Measurements from ENCODE around the gene C7orf25.

The C7orf25 gene

GRCh38 chr7:42911454-42912447 is at the start of gene C7orf25:
Gene C7orf25 (minus strand): TSS chr7:42912070. CDS start chr7:42910900, 1,170 bp downstream.
- Mint-ChIP-seq H3K4me3 (peak within 1 kb of the TSS; percentile 84), H3K36me3 (ENCODE audit: insufficient read depth) (peaks cover 23% of the 10 kb centered on the region), H3K4me1 (peaks cover 50% of the 10 kb centered on the region), H3K9me3 (no peaks in the 10 kb centered on the region), H3K27me3 (no peaks in the 10 kb centered on the region), H3K27ac (ENCODE audit: low read depth) (peak within 1 kb of the TSS; percentile 87)
- DNase-seq (ENCODE audit: low spot score in 2 of 2) (peak; percentile 91 to 94), ATAC-seq (replicated peaks; ENCODE audit: extremely low read depth, poor library complexity, severe bottlenecking) (peak; percentile 90)

- no peaks in the 10 kb centered on the region for H3K4me1 Mint-ChIP-seq
- H3K4me3 Mint-ChIP-seq, result no peak overlapping the region
- peaks cover 58% of the 10 kb centered on the region for H3K27me3 Mint-ChIP-seq
- no peaks in the 10 kb centered on the region for H3K36me3 Mint-ChIP-seq (ENCODE audit: insufficient read depth)
- ATAC-seq (replicated peaks; ENCODE audit: extremely low read depth, poor library complexity, severe bottlenecking) (no peak), DNase-seq (ENCODE audit: low spot score in 2 of 2) (no peak)
- no peaks in the 10 kb centered on the region for H3K9me3 Mint-ChIP-seq
- no peak overlapping the region for H3K27ac Mint-ChIP-seq (ENCODE audit: low read depth)
These were observed 49.3 kb upstream of the C7orf25 start for GRCh38 chr7:42961170-42961569.

- Mint-ChIP-seq H3K36me3 (ENCODE audit: insufficient read depth) (no peaks in the 10 kb centered on the region), H3K4me3 (no peak overlapping the region), H3K9me3 (no peaks in the 10 kb centered on the region), H3K27me3 (peaks cover 54% of the 10 kb centered on the region), H3K27ac (ENCODE audit: low read depth) (no peak overlapping the region), H3K4me1 (no peaks in the 10 kb centered on the region)
- DNase-seq (ENCODE audit: low spot score in 2 of 2) (no peak), ATAC-seq (replicated peaks; ENCODE audit: extremely low read depth, poor library complexity, severe bottlenecking) (no peak)
These were observed 48.9 kb upstream of the C7orf25 start for GRCh38 chr7:42960762-42961161.

DNA sequence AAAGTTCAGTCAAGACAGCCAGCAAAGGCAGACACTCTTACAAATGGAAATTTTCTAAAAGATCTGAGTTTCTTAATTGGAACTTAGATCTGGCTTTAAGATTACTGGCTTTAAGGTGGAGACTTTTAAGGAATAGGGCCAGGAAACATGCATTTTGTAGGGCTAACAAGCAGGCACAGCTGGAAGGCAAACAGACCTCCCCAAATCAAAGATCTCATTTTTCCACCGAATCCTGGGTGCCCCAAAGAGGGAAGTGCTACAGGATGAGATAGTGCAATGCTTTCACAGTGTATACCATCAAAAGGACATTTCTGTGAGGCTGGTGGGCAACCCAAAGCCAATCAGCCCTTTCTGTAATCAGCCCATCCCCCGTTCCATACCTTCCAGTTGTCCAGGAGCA is 47.7 kb upstream of the C7orf25 start:
- no peak for ATAC-seq (replicated peaks; ENCODE audit: extremely low read depth, poor library complexity, severe bottlenecking)
- H3K27ac Mint-ChIP-seq (ENCODE audit: low read depth), result no peak overlapping the region
- H3K36me3 Mint-ChIP-seq (ENCODE audit: insufficient read depth), result no peaks in the 10 kb centered on the region
- H3K9me3 Mint-ChIP-seq, result no peaks in the 10 kb centered on the region
- no peaks in the 10 kb centered on the region for H3K4me1 Mint-ChIP-seq
- H3K4me3 Mint-ChIP-seq, result no peak overlapping the region
- H3K27me3 Mint-ChIP-seq, result peaks cover 42% of the 10 kb centered on the region
- DNase-seq (ENCODE audit: low spot score in 2 of 2), result no peak

DNA sequence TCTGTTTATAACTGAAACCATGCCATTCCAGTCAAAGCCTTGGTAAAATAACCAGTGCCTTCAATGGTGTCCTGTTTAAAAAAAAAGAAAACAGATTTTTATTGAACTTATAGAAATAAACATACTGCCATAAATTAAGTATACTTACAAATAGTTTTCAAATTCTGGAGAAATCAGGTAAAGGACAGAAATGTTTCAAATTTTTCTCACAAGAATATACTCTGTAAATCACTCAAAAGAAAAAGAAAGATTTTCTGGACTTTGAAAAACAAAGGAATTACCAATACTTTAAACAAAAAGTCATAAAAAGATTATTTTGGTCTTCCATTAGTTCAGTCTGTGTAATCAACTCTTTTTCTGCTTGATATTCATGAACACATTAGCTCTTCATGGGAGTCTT is 44.2 kb upstream of the C7orf25 start:
- ATAC-seq (replicated peaks; ENCODE audit: extremely low read depth, poor library complexity, severe bottlenecking), result no peak
- H3K27me3 Mint-ChIP-seq, result peaks cover 27% of the 10 kb centered on the region
- H3K36me3 Mint-ChIP-seq (ENCODE audit: insufficient read depth), result peaks cover 2% of the 10 kb centered on the region
- no peaks in the 10 kb centered on the region for H3K4me1 Mint-ChIP-seq
- no peak for DNase-seq (ENCODE audit: low spot score in 2 of 2)
- no peak overlapping the region for H3K4me3 Mint-ChIP-seq
- no peaks in the 10 kb centered on the region for H3K9me3 Mint-ChIP-seq
- no peak overlapping the region for H3K27ac Mint-ChIP-seq (ENCODE audit: low read depth)

DNA sequence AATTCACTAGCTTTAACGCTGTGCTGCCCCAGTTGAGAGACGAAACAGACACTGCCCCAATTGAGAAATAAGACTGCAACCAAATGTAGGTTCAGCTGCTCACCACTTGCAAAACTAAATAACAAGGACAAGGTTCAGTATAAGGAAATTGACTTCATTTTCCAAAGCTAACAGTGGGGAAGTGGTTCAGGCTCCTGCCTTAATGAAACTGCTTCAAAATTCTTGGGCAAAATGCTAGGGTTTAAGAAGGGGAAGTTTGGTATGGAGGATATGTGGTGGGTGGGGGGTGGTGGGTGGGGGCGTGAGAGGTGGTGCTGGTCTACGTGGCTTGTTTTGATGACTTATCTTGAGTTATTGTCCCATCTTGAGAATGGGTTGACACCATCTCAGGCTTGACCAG is 42.1 kb upstream of the C7orf25 start:
- H3K27ac Mint-ChIP-seq (ENCODE audit: low read depth), result no peak overlapping the region
- peaks cover 2% of the 10 kb centered on the region for H3K36me3 Mint-ChIP-seq (ENCODE audit: insufficient read depth)
- ATAC-seq (replicated peaks; ENCODE audit: extremely low read depth, poor library complexity, severe bottlenecking) (no peak), DNase-seq (ENCODE audit: low spot score in 2 of 2) (no peak)
- H3K4me3 Mint-ChIP-seq, result no peak overlapping the region
- peaks cover 24% of the 10 kb centered on the region for H3K27me3 Mint-ChIP-seq
- H3K4me1 Mint-ChIP-seq, result no peaks in the 10 kb centered on the region
- H3K9me3 Mint-ChIP-seq, result no peaks in the 10 kb centered on the region

DNA sequence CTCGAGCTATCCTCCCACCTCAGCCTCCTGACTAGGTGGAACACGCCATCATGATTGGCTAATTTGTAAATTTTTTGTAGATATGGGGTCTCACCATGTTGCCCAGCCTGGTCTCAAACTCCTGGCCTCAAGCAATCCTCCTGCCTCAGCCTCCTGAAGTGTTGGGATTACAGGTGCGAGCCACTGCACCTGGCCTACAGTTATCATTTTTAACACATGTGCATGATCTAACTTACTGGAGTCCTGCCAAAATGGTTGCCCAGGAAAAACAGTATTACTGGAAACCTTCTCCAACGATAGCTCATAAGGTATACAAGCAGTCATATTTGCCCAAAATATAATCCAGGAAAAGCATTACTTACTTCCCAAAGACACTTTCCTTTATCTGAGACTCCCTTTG is 40.5 kb upstream of the C7orf25 start:
- no peaks in the 10 kb centered on the region for H3K9me3 Mint-ChIP-seq
- no peak overlapping the region for H3K27ac Mint-ChIP-seq (ENCODE audit: low read depth)
- H3K36me3 Mint-ChIP-seq (ENCODE audit: insufficient read depth), result peaks cover 2% of the 10 kb centered on the region

DNA sequence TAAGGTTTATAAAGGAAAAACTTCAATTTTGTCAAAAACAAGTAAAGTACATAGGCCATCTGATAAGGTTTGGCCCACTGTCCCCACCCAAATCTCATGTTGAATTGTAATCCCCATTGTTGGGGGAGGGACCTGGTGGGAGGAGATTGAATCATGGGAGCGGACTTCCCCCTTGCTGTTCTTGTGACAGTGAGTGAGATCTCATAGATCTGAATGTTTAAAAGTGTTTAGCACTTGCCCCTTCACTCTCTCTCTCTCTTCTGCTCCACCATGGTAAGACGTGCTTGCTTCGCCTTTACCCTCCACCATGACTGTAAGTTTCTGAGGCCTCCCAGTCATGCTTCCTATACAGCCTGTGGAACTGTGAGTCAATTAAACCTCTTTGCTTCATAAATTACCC is 38.5 kb upstream of the C7orf25 start:
- peaks cover 15% of the 10 kb centered on the region for H3K27me3 Mint-ChIP-seq
- H3K4me3 Mint-ChIP-seq, result no peak overlapping the region
- DNase-seq (ENCODE audit: low spot score in 2 of 2) (no peak), ATAC-seq (replicated peaks; ENCODE audit: extremely low read depth, poor library complexity, severe bottlenecking) (no peak)
- H3K27ac Mint-ChIP-seq (ENCODE audit: low read depth), result no peak overlapping the region
- H3K4me1 Mint-ChIP-seq, result no peaks in the 10 kb centered on the region
- peaks cover 2% of the 10 kb centered on the region for H3K36me3 Mint-ChIP-seq (ENCODE audit: insufficient read depth)
- H3K9me3 Mint-ChIP-seq, result no peaks in the 10 kb centered on the region

More for the DNA sequence above, 40.5 kb upstream of the C7orf25 start:
- no peaks in the 10 kb centered on the region for H3K4me1 Mint-ChIP-seq
- DNase-seq (ENCODE audit: low spot score in 2 of 2) (no peak), ATAC-seq (replicated peaks; ENCODE audit: extremely low read depth, poor library complexity, severe bottlenecking) (no peak)
- H3K27me3 Mint-ChIP-seq, result peaks cover 21% of the 10 kb centered on the region
- no peak overlapping the region for H3K4me3 Mint-ChIP-seq

DNA sequence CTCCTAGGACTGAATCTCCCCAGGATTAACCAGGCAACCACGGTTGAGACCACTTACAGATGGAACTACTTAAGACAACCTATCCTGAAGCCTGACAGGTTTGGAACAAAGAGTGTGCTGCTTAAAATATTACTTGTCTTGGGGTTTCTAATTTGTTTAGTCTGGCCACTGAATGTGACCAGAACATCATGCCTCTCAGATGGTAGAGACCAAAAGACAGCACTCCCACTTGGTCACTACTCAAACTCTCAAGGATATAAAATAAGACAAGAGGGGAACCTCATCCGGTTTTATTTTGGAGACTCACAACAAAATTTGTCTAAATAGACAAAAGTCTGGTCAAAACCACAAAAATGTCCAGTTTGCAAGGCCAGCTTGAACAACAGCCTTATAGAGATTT is 35.7 kb upstream of the C7orf25 start:
- DNase-seq (ENCODE audit: low spot score in 2 of 2), result no peak
- Mint-ChIP-seq H3K27ac (ENCODE audit: low read depth) (no peak overlapping the region), H3K4me3 (no peak overlapping the region), H3K36me3 (ENCODE audit: insufficient read depth) (no peaks in the 10 kb centered on the region), H3K27me3 (peaks cover 15% of the 10 kb centered on the region), H3K9me3 (no peaks in the 10 kb centered on the region), H3K4me1 (no peaks in the 10 kb centered on the region)
- no peak for ATAC-seq (replicated peaks; ENCODE audit: extremely low read depth, poor library complexity, severe bottlenecking)

GRCh38 chr7:42946627-42946950 is 34.7 kb upstream of the C7orf25 start:
- ATAC-seq (replicated peaks; ENCODE audit: extremely low read depth, poor library complexity, severe bottlenecking) (no peak), DNase-seq (ENCODE audit: low spot score in 2 of 2) (no peak)
- H3K4me1 Mint-ChIP-seq, result no peaks in the 10 kb centered on the region
- peaks cover 15% of the 10 kb centered on the region for H3K27me3 Mint-ChIP-seq
- H3K4me3 Mint-ChIP-seq, result no peak overlapping the region
- no peaks in the 10 kb centered on the region for H3K9me3 Mint-ChIP-seq
- no peaks in the 10 kb centered on the region for H3K36me3 Mint-ChIP-seq (ENCODE audit: insufficient read depth)
- no peak overlapping the region for H3K27ac Mint-ChIP-seq (ENCODE audit: low read depth)

DNA sequence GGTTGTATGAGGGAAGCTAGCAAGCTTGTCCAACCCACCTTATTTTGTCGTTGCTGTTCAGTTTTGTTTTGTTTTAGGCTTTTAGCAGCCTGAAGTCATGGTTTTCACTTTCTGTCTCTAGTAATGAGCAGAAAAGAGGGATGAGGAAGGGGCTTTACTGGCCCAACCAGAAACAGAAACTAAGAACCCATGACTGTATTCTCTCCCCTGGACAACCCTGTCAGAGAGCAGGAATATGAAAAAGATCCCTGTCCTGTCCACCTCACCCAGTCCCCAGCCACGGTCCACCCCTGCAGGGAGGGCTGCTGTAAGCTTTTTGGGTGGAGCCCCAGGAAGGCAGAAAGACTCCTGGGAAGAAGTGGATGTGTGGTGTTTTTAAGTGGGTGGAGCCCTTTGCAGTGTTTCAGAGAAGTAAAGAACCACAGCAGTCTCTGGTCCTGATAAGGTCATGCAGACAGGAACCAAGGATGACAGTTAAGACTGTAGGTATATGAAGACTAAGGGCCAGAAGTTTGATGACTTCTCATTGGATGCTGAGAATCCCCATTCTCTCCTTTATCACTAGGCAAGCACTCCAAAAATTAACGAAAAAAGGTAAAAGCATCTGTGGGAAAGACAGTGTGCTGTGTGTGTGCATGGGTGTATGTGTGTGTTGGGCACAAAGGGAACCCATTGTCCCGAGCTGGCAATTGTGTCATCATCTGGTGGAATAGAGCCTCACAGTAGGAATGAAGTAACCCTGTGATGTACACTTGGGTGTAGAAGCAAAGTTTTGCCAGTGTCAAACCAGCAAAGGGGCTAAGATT is 34.2 kb upstream of the C7orf25 start:
- Mint-ChIP-seq H3K36me3 (ENCODE audit: insufficient read depth) (no peaks in the 10 kb centered on the region), H3K27ac (ENCODE audit: low read depth) (no peak overlapping the region), H3K4me1 (no peaks in the 10 kb centered on the region), H3K4me3 (no peak overlapping the region), H3K27me3 (peaks cover 15% of the 10 kb centered on the region), H3K9me3 (no peaks in the 10 kb centered on the region)
- no peak for DNase-seq (ENCODE audit: low spot score in 2 of 2)
- no peak for ATAC-seq (replicated peaks; ENCODE audit: extremely low read depth, poor library complexity, severe bottlenecking)

- H3K4me1 Mint-ChIP-seq, result peaks cover under 1% of the 10 kb centered on the region
- H3K27ac Mint-ChIP-seq (ENCODE audit: low read depth), result no peak overlapping the region
- H3K4me3 Mint-ChIP-seq, result no peak overlapping the region
- no peaks in the 10 kb centered on the region for H3K9me3 Mint-ChIP-seq
- peaks cover 22% of the 10 kb centered on the region for H3K36me3 Mint-ChIP-seq (ENCODE audit: insufficient read depth)
- H3K27me3 Mint-ChIP-seq, result no peaks in the 10 kb centered on the region
- peak; percentile 53 to 57 for DNase-seq (ENCODE audit: low spot score in 2 of 2)
- peak; percentile 62 for ATAC-seq (replicated peaks; ENCODE audit: extremely low read depth, poor library complexity, severe bottlenecking)
These were observed 29.3 kb upstream of the C7orf25 start for GRCh38 chr7:42940985-42941847.

Measured in central memory CD8-positive, alpha-beta T cell (primary cell).